ENCODE measurements around the gene EPHA1.
"Not testable (repeated sequence)": the region's sequence is repeated elsewhere in the genome, so short reads cannot be mapped to it uniquely, and the experiment has no call there.

The EPHA1 gene

DNA sequence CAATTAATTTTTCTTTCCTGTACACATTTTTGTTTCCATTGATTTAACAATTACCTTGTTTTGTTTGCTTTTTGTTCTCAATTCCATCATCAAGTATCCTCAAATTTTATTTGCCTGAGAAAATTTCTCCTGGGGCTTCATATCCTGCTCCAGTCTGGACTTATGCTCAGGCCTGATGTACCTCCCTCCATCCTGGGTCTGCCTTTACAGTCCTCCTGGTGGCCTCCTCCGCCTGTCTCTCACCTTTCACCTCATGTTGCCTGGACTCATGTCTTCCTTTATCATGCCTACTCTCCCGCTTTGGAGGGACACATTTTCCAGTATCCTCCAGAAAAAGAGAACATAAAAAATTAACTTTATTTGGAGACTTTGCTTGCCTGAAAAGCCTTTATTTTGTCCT is 22.5 kb upstream of the EPHA1 start:
- in situ Hi-C loops (cut with MboI; ENCODE audit: low sequenced_read_pairs) = no loop called here

DNA sequence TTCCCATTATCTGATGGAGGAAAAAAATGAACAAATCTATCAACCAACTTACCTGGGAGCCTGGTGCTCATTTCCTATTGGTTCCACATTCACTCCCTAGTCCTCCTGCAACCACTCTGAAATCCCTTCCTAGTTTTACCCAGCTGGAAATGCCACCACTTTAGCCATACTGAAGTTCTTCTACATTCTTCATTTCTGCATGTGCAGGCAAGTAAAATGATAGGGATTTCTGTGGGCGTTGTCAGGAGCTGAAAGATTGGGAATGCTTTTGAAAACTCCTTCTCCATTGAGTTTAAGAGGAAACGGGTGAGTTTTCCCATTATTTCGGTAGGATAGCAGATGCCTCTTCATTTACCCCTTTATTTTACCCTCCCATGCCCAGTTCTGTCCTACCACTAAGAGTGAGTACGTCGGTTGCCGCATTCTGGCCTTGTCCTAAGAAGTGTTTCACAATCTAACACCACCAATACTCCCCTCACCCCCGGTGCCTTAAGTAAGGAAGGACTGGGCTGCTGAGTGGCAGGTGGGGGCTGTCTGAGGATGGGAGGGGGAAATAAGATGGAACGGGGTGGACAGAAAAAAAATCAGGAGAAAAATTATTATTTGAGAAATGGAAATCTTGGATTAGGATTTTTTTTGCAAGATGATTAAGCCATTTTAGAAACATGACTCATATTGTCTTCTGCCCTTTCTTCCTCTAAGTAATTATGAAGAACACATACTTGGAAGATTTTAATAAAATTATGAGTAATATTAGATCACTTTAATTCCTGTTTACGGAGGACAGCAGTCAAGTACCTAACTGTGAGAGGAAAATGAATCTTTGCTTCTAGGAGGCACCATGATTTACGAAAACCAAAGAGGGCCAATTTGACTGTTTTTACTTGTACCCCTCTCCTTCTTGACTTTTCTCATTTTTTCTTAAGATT is 21.4 kb upstream of the EPHA1 start:
- in situ Hi-C loops (cut with MboI; ENCODE audit: low sequenced_read_pairs) = no loop called here

DNA sequence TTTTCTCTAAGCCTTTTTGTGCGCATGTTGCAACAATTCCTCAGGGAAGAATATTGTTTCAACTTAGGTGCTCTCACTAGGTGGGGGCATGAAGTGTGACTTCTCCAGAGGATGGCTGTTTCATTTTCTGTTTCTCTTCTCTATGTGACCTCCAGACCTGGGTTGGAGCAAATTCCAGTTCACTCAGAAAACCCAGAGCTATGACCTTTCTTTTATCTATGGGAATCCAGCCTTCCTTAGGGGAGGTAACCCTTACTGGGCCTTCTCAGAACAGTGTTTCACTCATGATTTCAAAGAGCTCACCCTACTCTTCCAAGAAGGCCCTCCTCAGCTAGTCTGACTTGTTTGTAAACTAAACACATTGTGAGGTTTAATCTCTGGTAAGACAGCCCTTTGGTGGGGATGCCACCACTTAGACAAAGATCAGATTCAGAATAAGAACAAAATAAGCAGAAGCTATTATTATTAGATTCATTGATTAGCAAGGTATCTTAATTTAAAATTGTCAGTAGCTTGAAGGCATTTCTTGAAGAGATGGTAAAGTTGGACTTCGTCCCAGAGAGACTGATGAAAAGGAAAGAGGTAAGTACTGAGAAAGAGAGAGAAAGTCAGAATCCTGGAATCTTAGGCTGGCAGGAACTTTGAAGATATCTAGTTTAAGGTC is 18.0 kb upstream of the EPHA1 start:
- in situ Hi-C loops (cut with MboI; ENCODE audit: low sequenced_read_pairs) = no loop called here

DNA sequence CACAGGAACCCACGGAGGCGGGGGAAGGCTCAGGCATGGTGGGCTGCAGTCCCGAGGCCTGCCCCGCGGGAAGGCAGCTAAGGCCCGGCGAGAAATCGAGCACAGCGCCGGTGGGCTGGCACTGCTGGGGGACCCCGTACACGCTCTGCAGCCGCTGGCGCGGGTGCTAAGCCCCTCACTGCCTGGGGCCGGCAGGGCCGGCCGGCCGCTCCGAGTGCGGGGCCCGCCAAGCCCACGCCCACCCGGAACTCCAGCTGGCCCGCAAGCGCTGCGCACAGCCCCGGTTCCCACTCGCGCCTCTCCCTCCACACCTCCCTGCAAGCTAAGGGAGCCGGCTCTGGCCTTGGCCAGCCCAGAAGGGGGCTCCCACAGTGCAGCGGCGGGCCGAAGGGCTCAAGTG is 15.8 kb upstream of the EPHA1 start:
- in situ Hi-C loops (cut with MboI; ENCODE audit: low sequenced_read_pairs) = not testable (repeated sequence)

DNA sequence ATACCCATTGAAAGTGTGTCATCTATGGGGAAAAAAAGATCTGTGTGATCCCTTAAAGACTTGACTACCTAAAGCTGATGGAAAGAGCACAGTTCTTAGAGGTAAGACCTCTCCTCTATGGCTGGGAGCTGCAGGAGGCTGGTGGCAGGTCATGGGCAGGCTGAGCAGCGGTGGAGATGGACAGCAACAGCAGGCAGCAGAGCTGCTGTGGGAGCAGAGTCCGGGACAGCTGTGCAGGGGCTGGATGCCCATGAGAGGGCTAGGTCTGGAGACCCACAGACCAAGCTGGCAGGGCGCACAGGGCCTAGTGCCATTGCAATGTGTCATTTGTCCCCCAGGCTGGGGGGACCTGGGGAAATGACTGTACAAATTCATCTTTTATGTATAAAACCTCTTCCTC is 13.4 kb upstream of the EPHA1 start:
- in situ Hi-C loops (cut with MboI; ENCODE audit: low sequenced_read_pairs) = no loop called here

DNA sequence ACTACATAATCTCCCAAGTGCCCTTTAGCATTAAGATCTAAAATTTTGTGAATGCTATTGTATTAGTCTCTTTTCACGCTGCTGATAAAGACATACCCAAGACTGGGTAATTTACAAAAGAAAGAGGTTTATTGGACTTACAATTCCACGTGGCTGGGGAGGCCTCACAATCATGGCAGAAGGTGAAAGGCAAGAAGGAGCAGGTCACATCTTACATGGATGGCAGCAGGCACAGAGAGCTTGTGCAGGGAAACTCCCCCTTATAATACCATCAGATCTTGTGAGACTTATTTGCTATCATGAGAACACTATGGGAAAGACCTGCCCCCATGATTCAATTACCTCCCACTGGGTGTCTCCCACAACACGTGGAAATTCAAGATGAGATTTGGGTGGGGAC is 12.0 kb upstream of the EPHA1 start:
- in situ Hi-C loops (cut with MboI; ENCODE audit: low sequenced_read_pairs) = not testable (repeated sequence)

DNA sequence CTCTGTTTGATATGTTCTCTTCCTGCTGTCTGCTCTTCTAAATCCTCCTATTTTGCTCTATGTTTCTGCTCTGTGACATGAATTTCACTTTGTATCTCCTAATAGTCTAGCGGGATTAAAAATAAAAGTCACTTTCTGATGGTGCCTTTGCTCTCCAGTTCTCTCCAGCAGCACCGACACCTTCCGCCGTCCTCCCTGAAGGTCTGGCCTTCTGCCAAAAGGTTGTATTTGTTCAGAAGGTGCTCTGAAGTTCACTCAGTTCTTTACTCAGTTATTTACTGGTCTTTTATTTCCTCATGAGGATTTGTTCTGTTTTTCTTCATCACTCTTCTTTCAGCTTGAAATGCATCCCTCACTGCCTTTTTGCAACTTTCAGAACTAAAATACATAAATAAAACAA is 11.2 kb upstream of the EPHA1 start:
- in situ Hi-C loops (cut with MboI; ENCODE audit: low sequenced_read_pairs) = no loop called here

DNA sequence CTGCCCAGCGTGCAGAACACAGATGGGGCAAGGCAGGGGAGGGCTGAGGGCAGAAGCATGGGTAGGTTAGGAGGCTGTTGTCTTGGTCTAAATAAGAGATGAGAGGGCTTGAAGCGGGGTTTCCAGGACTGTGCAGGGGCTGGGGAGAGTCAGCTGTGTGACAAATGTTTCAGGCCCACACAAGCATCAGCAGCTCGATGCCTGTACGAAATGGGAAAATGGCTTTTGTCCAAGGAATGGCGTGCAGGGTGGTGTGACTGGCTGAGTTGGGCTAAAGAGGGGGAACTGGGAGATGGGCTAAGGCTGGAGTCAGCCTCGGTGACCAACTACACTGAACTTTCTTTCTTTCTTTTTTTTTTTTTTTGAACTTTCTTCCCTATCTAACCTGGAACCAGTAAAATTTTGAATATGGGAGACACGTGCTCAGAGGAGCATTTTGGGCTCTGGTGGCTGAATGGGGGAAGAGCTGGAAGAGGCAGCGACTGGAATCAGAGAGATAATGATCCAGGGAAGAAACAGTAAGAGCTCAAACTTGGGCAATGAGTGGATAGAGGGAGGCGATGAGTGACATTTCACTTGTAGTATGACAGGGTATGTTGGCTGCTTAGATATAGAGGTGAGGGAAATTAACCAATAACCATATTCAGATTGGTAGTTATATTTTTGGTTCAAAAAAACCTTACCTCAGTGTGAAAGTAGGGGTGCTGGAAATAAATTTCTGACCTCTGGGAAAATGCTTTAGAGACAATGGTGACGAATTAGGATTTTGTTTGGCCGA is 10.2 kb upstream of the EPHA1 start:
- in situ Hi-C loops (cut with MboI; ENCODE audit: low sequenced_read_pairs) = no loop called here

DNA sequence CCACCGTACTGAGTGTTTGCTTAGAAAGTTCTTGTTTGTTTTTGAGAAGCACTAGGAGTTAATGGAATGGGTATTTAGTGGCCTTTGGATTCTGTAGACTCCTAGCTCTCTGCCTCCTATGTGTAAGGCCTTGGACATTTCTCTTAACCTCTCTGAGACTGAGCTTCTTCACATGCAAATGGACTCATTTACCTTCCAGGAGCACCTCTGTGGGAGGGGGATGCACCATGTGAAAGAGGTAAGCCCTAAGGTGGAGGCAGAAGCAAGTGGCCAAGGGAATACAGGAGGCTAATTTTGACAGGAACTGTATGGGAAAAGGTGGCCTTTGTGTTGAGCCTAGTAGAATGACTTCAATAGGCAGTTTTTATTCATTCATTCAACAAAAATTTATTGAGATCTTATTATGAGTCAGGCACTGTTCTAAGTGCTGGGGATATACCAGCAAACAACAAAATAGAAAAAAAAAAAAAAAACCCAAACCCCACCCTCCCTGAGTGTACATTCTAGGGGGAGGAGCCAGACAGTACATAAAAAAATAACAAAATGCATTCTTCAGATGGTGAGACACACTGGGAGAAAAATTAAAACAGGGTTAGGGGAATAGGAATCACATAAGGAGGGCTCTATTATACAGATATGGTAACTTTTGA is 9.2 kb upstream of the EPHA1 start:
- in situ Hi-C loops (cut with MboI; ENCODE audit: low sequenced_read_pairs) = no loop called here

DNA sequence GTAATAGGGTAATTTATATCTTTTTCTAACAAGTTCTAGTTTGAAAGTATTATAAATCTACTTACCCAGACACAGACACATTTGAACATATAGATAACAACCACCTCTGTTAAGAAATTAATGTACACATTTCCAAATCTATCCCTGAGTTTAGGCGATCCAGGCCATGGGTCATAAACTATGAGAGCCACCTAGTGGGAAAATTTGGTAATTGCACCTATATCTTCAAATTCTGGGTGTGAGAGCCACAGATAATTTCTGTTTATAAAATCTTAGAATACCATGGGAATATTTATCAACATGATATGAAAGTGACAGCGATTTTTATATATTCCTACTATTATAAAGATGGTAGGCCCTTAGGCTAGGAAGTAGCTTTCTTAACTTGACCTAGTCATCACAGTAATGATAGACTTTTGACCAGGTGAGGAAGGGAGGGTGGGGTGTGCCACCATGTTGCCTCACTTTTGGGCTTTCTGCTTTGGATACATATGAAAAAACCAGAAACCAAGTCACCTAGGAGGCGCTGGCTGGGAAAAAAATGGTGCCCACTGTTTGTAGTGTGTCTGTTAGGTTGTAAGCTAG is 8.0 kb upstream of the EPHA1 start:
- in situ Hi-C loops (cut with MboI; ENCODE audit: low sequenced_read_pairs) = no loop called here

DNA sequence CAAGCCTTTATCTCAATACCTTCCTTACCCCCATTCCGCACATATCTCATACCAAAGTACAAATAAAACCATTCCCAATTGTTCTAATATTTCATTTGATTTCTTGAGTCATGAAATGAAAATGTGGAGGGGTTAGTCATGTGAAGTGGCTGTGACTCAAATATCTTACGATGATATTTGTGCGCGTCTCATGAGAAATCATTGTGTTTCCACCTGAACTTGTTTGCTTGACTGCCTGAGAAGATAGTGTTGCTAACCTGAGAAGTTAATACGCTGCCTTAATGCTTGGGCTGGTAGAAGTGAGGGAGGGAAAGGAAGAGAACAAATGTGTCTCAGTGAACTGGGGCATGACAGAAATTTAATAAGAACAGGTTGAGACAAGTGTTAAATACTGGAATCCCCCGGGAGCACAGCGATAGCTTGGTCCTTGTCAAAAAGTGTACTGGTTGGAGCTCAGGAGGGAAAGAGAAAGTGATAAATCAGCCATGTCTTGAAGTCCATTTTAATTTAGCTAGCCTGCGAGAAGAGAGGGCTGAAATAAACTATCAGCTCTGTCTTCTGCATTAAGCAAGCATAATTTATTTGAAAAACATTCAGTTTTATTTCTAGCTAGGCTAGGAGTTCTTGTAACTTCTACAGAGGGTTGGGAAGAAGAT is 7.2 kb upstream of the EPHA1 start:
- in situ Hi-C loops (cut with MboI; ENCODE audit: low sequenced_read_pairs) = no loop called here

DNA sequence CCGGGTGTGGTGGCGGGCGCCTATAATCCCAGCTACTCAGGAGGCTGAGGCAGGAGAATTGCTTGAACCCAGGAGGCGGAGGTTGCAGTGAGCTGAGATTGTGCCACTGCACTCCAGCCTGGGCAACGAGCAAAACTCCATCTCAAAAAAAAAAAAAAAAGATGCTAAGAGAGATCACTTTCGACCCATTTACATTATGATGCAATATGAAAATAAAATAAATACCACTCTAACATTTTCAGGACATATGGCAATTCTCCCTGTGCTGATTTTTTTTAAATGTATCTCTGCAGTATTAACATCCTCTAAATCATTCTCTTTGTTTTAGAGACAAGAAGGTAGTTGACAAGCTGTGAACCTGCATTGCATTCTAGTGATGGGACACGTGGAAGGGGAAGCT is 6.6 kb upstream of the EPHA1 start:
- in situ Hi-C loops (cut with MboI; ENCODE audit: low sequenced_read_pairs) = not testable (repeated sequence)

DNA sequence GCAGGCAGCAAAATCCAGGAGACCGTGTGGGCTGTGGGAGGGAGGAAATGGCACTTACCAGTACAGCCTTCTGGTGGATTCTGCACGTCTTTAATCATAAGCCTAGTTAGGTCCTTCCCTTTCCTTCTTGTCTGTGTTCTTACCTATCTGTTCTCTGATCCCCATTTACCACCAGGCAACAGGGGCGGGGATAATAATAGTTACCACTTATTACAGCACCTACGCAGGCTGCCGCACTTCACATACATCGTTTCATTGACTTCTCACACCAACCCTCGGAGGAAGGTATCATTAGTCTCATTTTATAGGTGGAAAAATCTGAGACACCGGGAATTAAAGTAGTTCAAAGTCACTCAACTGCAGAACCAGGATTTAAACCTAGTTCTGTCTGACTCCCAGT is 4.5 kb upstream of the EPHA1 start:
- in situ Hi-C loops (cut with MboI; ENCODE audit: low sequenced_read_pairs) = no loop called here

DNA sequence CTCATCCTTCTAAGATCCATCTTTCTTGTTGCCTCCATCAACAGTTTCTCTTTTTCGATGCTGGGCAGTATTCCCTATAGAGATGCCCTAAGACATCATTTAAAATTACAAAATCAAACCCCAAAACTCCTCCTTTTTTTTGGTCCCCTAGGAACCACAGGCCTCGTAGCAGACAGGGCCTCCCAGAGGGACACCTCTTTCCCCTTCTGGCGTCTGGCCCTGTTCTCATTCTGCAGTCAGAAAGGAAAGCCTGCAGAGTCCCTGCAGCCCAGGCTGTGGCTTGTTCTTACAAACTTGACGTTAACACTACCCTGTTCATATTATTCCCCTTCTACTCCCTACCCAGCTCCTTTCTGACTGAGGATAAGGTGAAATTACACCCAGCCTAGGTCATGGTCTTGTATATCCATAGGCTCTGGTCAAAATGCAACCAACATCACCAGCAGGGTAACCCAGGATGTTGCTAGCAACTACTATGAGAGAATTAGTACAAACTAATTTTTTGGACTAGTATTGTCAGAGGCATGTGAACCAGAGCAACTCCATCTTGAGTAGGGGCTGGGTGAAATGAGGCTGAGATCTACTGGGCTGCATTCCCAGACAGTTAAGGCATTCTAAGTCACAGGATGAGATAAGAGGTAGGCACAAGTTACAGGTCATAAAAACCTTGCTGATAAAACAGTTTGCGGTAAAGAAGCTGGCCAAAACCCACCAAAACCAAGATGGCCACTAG is 3.5 kb upstream of the EPHA1 start:
- in situ Hi-C loops (cut with MboI; ENCODE audit: low sequenced_read_pairs) = no loop called here

DNA sequence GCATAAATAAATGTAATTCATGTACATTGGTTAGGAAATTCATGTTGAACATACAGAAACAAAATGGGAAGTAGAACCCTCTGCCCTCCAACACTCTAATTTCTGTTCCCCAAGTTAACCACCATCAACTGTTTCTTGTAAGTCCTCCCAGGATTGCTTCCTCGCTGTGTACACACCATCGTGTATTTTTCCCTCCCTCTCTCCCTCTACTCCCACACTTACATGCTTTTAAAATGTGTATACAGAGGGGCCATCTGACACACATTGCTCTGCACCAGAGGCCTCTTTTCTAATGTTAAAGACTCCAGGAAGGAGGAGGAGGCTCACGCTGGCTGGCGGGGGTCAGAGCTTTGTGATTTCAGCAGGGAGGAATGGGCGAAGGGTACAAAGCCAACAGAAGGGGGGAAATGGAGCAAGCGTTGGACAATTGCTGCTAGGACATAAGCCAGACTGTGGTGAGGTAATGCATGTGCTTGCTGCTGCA is 1.9 kb upstream of the EPHA1 start:
- in situ Hi-C loops (cut with MboI; ENCODE audit: low sequenced_read_pairs) = no loop called here

DNA sequence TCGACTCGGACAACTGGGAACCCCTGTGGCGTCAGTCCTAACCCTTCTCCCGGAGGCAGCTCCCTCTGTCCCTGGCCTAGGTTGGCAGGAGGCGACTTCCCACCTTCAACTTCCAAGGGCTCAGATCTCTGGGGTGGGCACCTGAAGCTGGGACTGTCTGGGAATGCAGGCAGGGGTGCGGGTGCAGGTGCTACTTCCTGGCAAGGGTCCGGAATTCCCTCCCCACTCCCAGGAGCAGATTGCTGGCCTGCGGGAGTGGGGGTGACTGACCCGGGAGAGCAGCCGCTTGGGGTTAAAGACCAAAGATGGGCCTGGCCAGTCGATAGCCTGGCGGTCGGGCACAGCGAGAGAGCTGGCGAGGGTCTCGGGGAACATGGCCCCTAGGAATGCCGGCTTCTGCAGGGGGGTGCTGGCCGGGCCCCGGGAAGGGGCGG is 387 bp downstream of the EPHA1 start:
- in situ Hi-C loops (cut with MboI; ENCODE audit: low sequenced_read_pairs) = no loop called here

DNA sequence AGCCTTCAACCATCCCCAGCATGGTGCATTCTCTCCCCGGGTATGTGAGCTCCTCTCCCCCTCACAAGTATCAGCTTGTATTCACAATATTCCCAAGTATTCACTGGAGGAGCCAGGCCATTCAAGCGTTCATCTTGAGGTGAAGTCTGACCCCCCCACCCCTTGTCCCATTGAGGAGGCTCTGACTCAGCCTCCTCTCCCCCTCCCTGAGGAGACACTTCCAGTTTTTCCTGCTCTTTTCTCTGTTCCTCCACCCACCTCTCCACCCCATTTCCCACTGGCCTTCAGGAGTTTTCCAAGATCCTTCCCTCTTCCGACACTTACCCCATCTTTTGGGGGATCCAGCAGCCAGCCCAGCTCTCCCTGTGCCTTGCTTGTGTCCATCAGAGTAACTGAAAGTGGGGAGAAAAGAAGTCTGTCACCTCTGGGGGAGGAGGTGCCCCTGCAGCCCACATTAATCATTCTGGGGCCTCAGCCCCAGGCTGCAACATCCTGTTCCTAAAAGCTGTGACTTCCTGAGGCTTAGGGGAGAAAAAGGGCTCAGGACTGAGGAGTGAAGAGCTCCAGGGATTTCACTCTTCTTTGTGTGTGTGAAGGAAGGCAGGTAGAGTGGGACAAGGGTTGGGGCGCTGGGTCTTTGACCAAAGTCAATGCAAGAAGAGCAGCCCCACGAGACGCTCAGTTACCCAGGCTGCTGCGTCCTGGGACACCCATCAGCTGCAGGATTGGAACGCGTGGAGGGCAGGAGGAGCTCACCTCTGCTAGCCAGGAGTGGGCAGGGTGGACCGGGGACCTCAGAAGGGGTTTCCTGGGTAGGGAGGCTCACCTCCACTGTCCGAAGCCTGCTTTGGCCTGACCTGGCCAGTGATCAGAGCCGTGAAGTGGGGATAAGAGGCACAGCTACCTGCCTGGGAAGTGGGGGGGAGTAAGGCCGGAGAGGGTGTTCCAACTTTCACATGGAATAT is 1.1 kb downstream of the EPHA1 start:
- in situ Hi-C loops (cut with MboI; ENCODE audit: low sequenced_read_pairs) = no loop called here

DNA sequence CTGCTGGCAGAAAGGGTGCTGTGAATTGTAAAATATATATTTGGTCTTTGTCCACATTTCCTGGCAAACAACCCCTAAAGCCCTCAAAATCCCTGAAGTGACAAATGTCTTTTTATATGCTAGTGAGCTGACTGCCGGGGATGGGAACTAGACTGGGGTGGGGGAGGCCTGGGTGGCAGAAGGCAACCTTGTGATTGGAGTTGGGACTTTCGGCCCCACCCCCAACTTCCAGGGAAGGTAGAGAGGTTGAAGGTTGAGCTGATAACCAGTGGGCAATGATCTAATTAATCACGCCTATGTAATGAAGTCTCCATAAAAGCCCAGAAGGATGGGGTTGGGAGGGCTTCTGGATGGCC is 2.7 kb downstream of the EPHA1 start:
- in situ Hi-C loops (cut with MboI; ENCODE audit: low sequenced_read_pairs) = no loop called here

Data from HL-60/S4 (cell line).